ENCODE measurements around the gene MXD1.

The MXD1 gene

DNA sequence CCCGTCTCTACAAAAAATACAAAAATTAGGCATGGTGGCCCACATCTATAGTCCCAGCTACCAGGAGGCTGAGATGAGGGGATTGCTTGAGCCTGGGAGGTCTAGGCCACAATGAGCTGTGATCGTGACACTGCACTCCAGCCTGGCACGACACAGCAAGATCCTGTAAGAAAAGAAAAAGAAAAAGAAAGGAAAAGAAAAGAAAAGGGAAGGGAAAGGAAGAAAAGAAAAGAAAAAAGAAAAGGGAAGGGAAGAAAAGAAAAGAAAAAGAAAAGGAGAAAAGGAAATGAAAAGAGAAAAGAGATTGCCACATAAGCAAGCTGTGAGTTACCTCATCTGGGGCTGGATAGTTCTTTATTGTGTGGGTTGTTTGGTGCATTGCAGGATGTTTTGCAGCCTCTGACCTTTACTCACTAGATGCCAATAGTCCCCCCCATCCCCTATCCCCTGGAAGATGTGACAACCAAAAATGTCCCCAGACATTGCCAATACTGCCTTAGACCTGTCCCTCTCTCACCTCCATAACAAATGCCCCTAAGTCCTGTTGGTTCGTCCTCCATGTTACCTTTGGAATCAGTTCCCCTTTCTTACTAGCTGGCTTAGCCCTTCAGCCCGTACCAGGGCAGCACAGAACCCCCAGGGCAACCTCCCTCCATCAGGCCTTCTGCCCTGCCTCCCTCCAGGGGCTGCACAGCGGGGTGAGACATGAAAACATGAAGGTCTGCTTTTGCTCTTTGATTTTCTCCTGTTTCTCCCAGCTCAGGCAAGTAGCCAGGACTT lies 37.6 kb downstream of the MXD1 start:
- no peak for DNase-seq (ENCODE audit: low spot score)

GRCh38 chr2:69954084-69954483 lies 39.2 kb downstream of the MXD1 start:
- no peak for DNase-seq (ENCODE audit: low spot score)

GRCh38 chr2:69955029-69955428 lies 40.1 kb downstream of the MXD1 start:
- DNase-seq (ENCODE audit: low spot score) = no peak

- DNase-seq (ENCODE audit: low spot score) = no peak
Measured at GRCh38 chr2:69956475-69956979, 41.6 kb downstream of the MXD1 start.

DNA sequence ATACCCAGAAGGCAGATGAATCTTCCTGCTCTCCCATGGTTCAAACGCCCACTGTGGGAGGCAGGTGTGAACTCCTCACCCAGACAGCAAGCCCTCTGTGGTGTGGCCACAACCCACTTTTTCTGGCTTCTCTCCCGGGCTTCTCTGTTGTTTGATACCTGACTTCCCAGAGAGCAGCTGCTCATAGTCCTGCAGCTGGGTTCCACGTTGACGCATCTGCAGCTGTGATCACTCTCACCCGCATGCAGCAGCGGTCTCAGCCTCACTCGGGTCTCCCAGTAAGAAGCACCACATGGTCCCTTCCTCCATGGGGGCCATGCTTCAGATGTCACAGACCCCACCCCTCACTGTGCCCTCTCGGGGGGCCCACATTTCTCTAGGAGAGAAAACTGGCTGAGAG lies 43.1 kb downstream of the MXD1 start:
- DNase-seq (ENCODE audit: low spot score) = peak; percentile 42

GRCh38 chr2:69958480-69958879 lies 43.6 kb downstream of the MXD1 start:
- no peak for DNase-seq (ENCODE audit: low spot score)

DNA sequence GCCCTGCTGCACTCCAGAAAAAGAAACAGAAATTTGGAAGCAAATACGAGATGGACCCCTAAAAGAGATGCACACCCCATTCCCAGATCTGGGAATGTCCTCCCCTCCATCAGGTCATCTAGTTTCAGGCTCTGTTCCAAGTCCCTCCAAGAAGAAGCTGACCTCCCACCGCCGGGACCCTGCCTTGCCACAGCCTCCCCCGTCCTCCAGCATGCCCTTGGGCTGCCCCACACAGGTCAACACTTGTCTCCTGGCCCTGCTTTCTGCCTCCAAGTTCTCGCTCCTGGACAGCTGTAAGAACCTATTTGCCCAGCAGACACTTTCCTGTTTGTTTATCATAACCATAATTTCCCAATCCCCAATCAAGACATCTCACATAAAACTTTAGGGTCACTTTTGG lies 44.5 kb downstream of the MXD1 start:
- DNase-seq (ENCODE audit: low spot score) = no peak

GRCh38 chr2:69960821-69961220 lies 45.9 kb downstream of the MXD1 start:
- DNase-seq (ENCODE audit: low spot score) = no peak

DNA sequence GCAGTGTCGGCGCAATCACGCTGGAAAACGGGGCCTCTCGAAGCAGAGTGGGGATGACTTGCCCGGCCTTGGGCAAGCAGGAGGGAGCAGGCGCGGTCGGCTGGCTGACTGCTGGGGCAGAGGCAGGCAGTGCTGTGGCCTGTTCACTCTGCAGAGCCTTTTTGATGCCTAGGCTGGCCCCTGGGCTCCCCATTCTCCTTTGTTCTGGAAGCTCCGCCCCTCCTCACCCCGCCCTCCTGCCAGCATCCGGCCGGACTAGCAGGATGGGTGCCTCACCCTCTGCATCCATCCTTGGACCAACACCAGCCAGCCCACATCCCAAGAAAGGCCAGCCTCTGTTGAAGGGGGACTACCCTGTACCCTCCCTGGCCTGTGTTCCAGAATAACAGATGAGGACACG lies 46.6 kb downstream of the MXD1 start, which contains the start of gene ASPRV1:
Gene ASPRV1 (minus strand): TSS at position 136 of the 400 bp plus-strand sequence. CDS start 195 bp downstream, outside the sequence.
- DNase-seq (ENCODE audit: low spot score) = no peak

DNA sequence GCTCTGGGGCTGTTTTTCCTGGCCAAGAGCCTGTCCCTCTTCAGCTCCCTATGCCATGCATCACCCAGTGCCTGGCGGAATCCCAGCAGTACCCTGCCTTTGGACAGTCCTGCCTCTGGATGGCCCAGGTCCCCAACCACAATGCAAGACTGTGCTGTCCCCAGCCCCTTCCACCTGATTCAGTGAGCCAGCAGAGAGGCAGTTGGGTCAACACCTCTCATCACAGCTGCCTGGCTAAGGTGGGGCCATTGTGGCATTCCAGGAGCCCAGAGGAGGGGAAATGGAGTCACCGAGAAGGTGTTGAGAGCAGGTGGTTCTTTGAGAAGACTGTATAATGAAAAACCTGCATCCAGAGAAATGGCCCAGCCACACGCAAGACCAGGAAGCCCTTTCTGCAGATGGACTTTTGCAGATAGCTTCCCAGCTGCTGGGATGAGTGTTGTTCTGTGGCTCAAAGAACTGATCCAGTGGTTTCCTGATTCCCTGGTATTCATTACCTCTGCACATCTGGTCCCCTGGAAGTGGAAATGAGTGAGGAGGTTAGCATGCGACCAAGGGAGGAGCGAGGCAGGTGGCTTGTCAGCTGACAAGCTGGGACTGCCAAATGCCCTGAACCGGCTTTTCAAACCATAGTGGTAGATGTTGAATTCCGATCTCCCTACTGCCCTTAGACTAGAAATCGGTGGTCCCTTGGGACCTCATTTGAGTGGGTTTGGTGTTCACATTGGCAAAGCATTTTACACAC lies 48.2 kb downstream of the MXD1 start:
- no peak for DNase-seq (ENCODE audit: low spot score)

DNA sequence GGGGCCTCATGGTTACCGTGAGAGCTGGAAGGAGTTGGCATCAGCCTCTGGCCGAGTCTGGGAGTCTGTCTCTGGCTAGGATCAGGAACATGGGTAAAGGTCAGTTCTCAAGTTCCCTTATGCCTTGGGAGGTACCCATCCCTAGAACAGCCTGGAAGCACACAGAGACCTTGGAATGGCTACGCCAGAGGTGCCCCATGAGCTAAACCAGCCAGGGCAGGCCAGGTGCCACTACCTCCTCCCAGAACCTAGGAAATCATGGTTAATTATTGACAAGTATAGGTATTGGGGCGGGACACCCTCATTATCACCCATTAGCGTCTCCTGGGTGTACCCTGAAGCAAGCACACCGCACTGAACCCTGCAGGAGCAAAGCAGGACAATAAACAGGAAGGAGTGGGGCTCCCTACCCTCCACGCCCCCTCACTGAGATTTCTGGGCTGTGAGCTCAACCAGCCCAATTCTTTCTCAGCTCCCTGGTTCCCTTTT lies 49.5 kb downstream of the MXD1 start:
- no peak for DNase-seq (ENCODE audit: low spot score)

GRCh38 chr2:69965756-69966445 lies 51.0 kb downstream of the MXD1 start:
- DNase-seq (ENCODE audit: low spot score) = no peak

GRCh38 chr2:69966496-69966895 lies 51.6 kb downstream of the MXD1 start:
- DNase-seq (ENCODE audit: low spot score) = no peak

- no peak for DNase-seq (ENCODE audit: low spot score)
Measured at GRCh38 chr2:69968609-69969008, 53.7 kb downstream of the MXD1 start.

GRCh38 chr2:69969126-69969983 lies 54.4 kb downstream of the MXD1 start:
- no peak for DNase-seq (ENCODE audit: low spot score)

GRCh38 chr2:69969991-69970390 lies 55.1 kb downstream of the MXD1 start:
- no peak for DNase-seq (ENCODE audit: low spot score)

DNA sequence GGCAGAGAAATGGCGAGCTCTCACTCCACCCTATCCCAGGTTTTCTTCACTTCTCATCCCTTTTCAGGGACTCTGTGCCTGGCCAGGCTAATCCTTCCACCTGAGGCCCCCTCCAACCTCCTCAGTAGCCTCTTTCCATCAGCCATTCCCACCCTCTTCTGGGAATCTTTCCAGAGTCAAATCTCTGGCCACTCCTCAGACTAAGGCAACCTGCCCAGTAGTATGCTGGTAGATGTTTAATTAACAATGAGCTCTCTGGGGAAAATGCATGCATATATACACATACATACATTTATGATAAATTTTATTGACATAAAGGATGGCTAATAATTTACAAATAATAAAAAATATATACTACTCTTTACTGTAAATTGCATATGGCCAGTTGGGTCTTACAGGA lies 57.9 kb downstream of the MXD1 start:
- no peak for DNase-seq (ENCODE audit: low spot score)

DNA sequence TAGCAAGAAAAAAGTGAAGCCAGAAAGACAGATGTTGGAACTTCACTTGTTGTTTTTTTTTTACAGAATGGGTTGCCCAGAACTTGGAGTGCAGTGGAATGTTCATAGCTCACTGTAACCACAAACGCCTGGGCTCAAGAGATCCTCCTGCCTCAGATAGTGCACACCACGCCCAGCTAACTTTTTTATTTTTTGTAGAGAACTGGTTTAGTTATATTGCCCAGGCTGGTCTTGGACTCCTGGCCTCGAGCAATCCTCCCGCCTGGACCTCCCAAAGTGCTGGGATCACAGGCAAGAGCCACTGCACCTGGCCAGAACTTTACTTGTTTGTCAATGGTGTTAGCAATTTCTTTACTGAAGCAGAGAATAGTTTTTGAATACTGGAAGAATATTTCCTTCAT lies 58.4 kb downstream of the MXD1 start:
- DNase-seq (ENCODE audit: low spot score) = no peak

- no peak for DNase-seq (ENCODE audit: low spot score)
Measured at GRCh38 chr2:69975136-69975852, 60.4 kb downstream of the MXD1 start.

- DNase-seq (ENCODE audit: low spot score) = no peak
Measured at GRCh38 chr2:69975853-69976462, 61.0 kb downstream of the MXD1 start.

Measured in SK-N-DZ (cell line).